ENCODE results near the gene GOLGA3.
"Not testable (repeated sequence)": the region's sequence is repeated elsewhere in the genome, so short reads cannot be mapped to it uniquely, and the experiment has no call there.

GOLGA3 gene

DNA sequence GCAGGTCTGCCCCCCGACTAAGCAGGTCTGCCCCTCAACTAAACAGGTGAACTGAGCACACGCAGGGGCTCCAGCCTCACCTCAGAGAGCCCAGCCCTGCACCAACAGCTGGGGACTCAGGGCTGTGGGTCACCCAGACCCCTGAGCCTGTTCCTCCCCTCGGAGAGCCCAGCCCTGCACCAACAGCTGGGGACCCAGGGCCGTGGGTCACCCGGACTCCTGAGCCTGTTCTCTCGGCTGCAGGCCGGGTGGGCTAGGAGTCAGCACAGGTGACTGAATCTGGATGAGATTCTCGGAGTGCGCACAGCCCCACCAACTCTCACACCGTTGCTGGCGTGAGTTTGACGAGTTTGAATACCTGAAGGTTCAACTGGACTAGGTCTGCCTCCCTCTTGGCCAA lies 46.7 kb downstream of the GOLGA3 start:
- in situ Hi-C loops (cut with MboI; ENCODE audit: low pct_unique_long_range_greater_than_20kb, low sequenced_read_pairs, unreplicated experiment) = no loop called here
- DNase-seq (ENCODE audit: low spot score) = no peak
- TF ChIP-seq, protein P1, sequence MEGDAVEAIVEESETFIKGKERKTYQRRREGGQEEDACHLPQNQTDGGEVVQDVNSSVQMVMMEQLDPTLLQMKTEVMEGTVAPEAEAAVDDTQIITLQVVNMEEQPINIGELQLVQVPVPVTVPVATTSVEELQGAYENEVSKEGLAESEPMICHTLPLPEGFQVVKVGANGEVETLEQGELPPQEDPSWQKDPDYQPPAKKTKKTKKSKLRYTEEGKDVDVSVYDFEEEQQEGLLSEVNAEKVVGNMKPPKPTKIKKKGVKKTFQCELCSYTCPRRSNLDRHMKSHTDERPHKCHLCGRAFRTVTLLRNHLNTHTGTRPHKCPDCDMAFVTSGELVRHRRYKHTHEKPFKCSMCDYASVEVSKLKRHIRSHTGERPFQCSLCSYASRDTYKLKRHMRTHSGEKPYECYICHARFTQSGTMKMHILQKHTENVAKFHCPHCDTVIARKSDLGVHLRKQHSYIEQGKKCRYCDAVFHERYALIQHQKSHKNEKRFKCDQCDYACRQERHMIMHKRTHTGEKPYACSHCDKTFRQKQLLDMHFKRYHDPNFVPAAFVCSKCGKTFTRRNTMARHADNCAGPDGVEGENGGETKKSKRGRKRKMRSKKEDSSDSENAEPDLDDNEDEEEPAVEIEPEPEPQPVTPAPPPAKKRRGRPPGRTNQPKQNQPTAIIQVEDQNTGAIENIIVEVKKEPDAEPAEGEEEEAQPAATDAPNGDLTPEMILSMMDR (IDR thresholded peaks at IDR 0.05; ENCODE audit: extremely low read depth, insufficient read depth, missing control alignments) = no peak

DNA sequence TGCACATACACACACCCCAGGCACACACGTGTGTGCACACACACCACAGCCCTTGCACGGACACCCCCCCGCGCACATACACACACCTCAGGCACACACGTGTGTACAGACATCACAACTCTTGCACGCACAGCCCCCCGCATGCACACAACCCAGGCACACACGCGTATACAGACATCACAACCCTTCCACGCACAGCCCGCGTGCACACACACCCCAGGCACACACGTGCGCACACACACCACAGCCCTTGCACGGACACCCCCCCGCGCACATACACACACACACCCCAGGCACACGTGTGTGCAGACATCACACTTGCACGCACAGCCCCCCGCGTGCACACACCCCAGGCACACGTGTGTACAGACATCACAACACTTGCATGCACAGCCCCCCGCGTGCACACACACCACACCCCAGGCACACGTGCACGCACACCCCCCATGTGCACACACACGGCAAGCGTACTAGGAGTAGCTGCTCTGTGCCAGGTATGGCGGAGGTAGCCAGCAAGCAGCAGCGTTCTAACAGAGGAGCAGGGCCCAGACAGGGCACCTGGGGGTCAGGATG lies 48.8 kb downstream of the GOLGA3 start:
- in situ Hi-C loops (cut with MboI; ENCODE audit: low pct_unique_long_range_greater_than_20kb, low sequenced_read_pairs, unreplicated experiment) = no loop called here
- TF ChIP-seq, protein P1 (IDR thresholded peaks at IDR 0.05; ENCODE audit: extremely low read depth, insufficient read depth, missing control alignments) = no peak
- DNase-seq (ENCODE audit: low spot score) = no peak

DNA sequence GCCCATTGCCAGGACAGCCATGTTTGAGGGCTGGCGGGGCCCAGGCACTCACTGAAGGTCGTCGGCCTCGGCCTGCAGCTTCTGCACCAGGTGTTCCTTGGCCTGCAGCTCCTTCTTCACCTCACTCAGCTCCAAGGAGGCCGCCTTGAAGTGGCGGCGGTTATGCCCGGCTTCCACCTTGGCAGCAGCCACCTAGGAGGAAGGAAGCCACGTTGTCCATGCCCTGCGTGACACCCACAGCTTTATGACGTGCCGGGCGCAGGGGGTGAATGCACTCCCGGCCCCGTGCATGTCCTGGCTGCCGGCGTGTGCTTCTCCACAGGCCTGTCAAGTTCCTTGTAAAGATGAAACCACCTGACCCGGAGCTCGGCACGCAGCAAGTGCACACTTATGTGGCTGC lies 51.1 kb downstream of the GOLGA3 start:
- in situ Hi-C loops (cut with MboI; ENCODE audit: low pct_unique_long_range_greater_than_20kb, low sequenced_read_pairs, unreplicated experiment) = no loop called here
- DNase-seq (ENCODE audit: low spot score) = no peak
- TF ChIP-seq, protein P1 (IDR thresholded peaks at IDR 0.05; ENCODE audit: extremely low read depth, insufficient read depth, missing control alignments) = no peak

DNA sequence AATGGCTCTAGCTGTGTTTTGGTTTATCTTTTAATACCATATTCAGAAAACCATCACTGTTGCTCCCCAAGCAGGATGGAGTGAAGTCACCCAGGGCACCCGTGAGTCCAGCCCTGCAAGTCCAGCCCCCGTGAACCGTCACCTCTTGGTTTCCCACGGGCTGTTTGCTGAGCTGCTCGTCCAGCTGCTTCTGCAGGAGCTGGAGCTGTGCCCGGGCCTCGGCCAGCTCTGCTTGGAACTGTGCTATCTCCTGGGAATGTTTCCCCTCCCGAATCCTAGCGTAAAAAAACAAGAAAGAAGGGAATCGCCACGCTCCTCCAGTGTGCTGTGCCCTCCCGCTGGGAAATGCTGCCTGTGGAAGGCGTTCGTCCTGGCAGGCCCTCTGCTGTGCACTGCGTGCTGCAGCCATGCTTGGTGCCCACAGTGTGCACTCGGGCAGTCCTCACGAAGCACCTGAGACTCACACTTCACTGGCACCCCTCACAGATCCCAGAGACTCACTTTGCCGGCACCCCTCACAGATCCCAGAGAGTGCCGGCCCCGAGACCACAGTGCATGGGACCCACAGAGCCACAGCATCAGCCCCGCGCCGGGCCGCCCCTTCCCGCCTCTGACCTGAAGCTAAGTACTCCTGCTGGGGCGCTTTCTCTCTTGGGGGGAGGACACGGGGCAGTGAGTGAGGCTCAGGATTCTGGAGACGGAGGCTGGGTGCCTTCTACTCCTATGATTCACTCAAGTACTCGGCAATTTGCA lies 51.7 kb downstream of the GOLGA3 start:
- DNase-seq (ENCODE audit: low spot score) = no peak
- in situ Hi-C loops (cut with MboI; ENCODE audit: low pct_unique_long_range_greater_than_20kb, low sequenced_read_pairs, unreplicated experiment) = no loop called here
- TF ChIP-seq, protein P1 (IDR thresholded peaks at IDR 0.05; ENCODE audit: extremely low read depth, insufficient read depth, missing control alignments) = no peak

DNA sequence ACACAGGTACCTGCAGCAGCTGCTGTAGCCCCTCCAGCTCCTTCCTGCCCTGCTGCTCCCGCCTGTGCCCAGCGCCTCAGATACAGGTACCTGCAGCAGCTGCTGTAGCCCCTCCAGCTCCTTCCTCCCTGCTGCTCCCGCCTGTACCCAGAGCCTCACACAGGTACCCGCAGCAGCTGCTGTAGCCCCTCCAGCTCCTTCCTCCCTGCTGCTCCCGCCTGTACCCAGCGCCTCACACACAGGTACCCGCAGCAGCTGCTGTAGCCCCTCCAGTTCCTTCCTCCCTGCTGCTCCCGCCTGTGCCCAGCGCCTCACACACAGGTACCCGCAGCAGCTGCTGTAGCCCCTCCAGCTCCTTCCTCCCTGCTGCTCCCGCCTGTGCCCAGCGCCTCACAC lies 52.4 kb downstream of the GOLGA3 start:
- DNase-seq (ENCODE audit: low spot score); in situ Hi-C loops (cut with MboI; ENCODE audit: low pct_unique_long_range_greater_than_20kb, low sequenced_read_pairs, unreplicated experiment): not testable (repeated sequence)

DNA sequence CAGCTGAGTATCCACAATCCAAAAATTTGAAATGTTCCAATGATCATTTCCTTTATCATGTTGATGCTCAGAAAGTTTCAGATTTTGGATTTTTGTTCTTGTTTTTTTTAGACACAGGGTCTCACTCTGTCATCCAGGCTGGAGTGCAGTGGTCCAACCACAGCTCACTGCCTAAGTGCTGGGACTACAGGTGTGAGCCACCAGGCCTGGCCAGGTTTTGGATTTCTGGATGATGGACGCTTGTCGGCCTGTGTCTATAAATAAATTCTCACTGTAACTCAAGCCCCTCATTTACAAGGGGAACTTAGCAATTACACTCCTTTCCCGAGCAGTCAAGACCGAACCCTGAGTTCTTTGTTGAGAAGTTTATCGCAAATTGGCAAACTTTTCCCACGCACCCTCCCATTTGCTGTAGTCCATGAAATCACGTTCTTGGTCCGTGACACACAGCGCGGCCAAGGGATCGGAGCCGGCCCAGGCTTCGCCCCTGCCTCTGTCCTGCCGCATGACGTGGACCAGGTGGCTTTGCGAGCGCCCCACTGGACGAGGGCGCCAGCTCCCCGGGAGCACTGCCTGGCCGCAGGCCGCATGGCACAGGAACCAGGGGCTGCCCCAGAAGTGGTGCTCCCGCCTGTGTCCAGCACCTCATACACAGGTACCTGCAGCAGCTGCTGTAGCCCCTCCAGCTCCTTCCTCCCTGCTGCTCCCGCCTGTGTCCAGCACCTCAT lies 53.0 kb downstream of the GOLGA3 start:
- DNase-seq (ENCODE audit: low spot score) = no peak
- in situ Hi-C loops (cut with MboI; ENCODE audit: low pct_unique_long_range_greater_than_20kb, low sequenced_read_pairs, unreplicated experiment) = no loop called here
- TF ChIP-seq, protein P1 (IDR thresholded peaks at IDR 0.05; ENCODE audit: extremely low read depth, insufficient read depth, missing control alignments) = no peak
